ENCODE data around the gene CDH23. TPM values are rescaled to one million over a fixed set of nuclear protein-coding genes. Genes with fewer than 3 reads are reported as not detected.
A peak's percentile ranks its signal among the peaks of the same experiment; 100 is the strongest.

The CDH23 gene
- total RNA-seq, 1 donor from 2014 or later: 1.3 TPM

- Mint-ChIP-seq H3K4me1 (peaks cover 3% of the 10 kb centered on the region), H3K4me3 (no peak overlapping the region), H3K27ac (no peak overlapping the region), H3K27me3 (peaks cover 1% of the 10 kb centered on the region), H3K9me3 (no peaks in the 10 kb centered on the region), H3K36me3 (ENCODE audit: low read depth) (no peaks in the 10 kb centered on the region)
- intact Hi-C loops (cut with micrococcal nuclease): no loop called here
- no peak for DNase-seq
Measured at GRCh38 chr10:71567006-71567405, 170.3 kb downstream of the CDH23 start.

- no peaks in the 10 kb centered on the region for H3K9me3 Mint-ChIP-seq
- no peaks in the 10 kb centered on the region for H3K36me3 Mint-ChIP-seq (ENCODE audit: low read depth)
- intact Hi-C loops (cut with micrococcal nuclease): loop anchor here (1.0 kb wide), 2 partner anchors 83 to 185 kb away; no protein-coding TSS in a partner anchor
- H3K27me3 Mint-ChIP-seq: no peaks in the 10 kb centered on the region
- DNase-seq: no peak
- H3K4me3 Mint-ChIP-seq: no peak overlapping the region
- H3K4me1 Mint-ChIP-seq: peaks cover 3% of the 10 kb centered on the region
- no peak overlapping the region for H3K27ac Mint-ChIP-seq
Measured at GRCh38 chr10:71568896-71569492, 172.3 kb downstream of the CDH23 start.

DNA sequence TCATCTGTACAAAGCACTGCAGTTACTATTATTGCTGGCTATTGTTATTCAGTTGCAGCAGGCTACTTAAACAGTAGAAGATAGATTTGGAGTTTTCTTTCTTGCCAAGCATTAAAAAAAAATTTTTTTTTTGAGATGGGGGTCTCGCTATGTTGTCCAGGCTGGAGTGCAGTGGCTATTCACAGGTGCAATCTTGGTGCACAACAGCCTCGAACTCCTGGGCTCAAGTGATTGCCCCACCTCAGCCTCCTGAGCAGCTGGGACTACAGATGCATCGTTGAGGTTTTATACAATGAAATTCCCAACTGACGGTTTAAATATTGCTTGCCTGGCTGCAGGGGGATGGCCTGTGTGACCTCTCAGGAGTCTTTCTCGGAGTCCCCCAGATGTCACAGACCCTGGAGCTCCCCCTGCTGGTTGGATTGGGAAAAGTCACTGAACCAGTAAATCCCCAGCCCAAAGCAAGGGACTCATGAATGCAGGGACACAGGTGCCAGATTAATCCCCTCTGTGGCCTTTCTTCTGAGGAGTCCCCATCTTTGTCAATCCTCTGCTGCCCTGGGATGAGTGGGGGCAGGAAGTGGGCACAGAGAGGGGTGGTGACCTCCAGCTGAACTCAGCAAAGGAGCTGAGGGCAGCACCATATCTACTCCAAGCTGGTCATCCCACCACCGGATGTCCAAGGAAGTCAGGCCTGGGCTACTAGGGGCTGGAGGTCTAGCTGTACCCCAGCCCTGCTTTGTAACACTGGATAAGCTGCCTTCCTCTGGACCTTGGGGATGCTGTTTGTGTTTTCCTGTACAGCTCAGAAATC lies 173.3 kb downstream of the CDH23 start:
- H3K4me3 Mint-ChIP-seq: no peak overlapping the region
- H3K9me3 Mint-ChIP-seq: no peaks in the 10 kb centered on the region
- H3K27ac Mint-ChIP-seq: no peak overlapping the region
- peaks cover 3% of the 10 kb centered on the region for H3K4me1 Mint-ChIP-seq
- intact Hi-C loops (cut with micrococcal nuclease): loop anchor here (1.0 kb wide), 3 partner anchors 84 to 256 kb away; no protein-coding TSS in a partner anchor
- H3K36me3 Mint-ChIP-seq (ENCODE audit: low read depth): no peaks in the 10 kb centered on the region
- no peaks in the 10 kb centered on the region for H3K27me3 Mint-ChIP-seq
- DNase-seq: peak; percentile 93

DNA sequence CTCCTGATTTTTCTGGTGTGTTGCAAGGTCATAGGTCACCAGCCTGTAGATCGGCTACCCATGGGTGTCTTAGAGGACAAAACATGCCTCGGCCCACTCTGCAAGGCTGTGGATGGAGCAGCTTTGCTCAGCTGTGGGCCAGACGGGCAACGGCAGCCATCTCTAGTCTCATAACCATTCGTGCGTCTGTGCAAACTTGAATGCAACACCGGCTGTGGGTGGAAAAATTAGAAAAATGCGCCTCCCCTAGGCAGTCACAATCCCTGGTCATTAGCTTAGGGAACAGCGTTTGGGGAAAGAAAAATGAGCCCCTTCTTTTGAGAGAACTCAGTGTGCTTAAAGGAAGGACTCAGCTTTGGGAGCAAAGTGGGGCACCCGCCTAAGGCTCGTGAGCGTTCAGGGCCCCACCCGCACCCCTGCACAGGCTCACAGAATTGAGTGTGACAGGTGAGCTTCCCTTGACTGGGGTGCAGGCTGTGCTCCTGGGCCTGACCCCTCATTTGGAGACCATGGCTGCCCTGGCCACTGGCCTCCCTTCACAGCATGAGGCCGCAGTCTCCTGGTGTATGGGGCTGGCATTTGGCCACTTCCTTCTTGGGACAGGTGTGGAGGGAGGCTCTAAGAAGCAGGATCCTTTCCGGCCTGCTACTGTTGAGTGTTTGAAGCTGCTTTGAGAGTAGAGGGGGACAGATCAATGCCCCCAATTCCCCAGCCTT lies 174.9 kb downstream of the CDH23 start:
- no peaks in the 10 kb centered on the region for H3K27me3 Mint-ChIP-seq
- H3K27ac Mint-ChIP-seq: no peak overlapping the region
- H3K9me3 Mint-ChIP-seq: no peaks in the 10 kb centered on the region
- DNase-seq: no peak
- no peaks in the 10 kb centered on the region for H3K36me3 Mint-ChIP-seq (ENCODE audit: low read depth)
- no peak overlapping the region for H3K4me3 Mint-ChIP-seq
- intact Hi-C loops (cut with micrococcal nuclease): no loop called here
- peaks cover 3% of the 10 kb centered on the region for H3K4me1 Mint-ChIP-seq

DNA sequence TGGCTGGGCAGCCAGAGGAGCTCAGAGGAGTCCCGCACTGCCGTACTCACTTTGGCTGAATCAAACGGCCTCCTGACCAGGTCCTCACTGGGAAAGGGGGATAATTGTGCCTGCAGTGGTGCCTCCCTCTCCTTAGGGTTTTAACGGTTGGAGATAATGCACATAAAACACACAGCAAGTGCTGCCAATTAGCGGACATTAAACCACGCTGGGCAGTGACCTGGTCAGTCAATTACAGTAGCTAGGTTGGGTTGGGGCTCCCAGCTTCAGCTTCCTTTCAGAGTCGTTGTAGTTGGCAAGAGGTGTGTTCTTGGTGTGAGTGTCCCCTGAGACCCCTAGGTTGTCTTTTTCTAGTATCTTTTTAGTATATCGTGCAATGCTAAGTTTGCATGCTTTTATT lies 176.2 kb downstream of the CDH23 start:
- no peak for DNase-seq
- Mint-ChIP-seq H3K9me3 (no peaks in the 10 kb centered on the region), H3K4me3 (no peak overlapping the region), H3K4me1 (peaks cover 3% of the 10 kb centered on the region), H3K36me3 (ENCODE audit: low read depth) (no peaks in the 10 kb centered on the region), H3K27me3 (no peaks in the 10 kb centered on the region), H3K27ac (no peak overlapping the region)
- intact Hi-C loops (cut with micrococcal nuclease): no loop called here

- no peak for DNase-seq
- peaks cover 3% of the 10 kb centered on the region for H3K4me1 Mint-ChIP-seq
- no peak overlapping the region for H3K27ac Mint-ChIP-seq
- H3K9me3 Mint-ChIP-seq: no peaks in the 10 kb centered on the region
- H3K4me3 Mint-ChIP-seq: no peak overlapping the region
- no peaks in the 10 kb centered on the region for H3K36me3 Mint-ChIP-seq (ENCODE audit: low read depth)
- no peaks in the 10 kb centered on the region for H3K27me3 Mint-ChIP-seq
- intact Hi-C loops (cut with micrococcal nuclease): no loop called here
Measured at GRCh38 chr10:71573562-71574518, 177.1 kb downstream of the CDH23 start.

DNA sequence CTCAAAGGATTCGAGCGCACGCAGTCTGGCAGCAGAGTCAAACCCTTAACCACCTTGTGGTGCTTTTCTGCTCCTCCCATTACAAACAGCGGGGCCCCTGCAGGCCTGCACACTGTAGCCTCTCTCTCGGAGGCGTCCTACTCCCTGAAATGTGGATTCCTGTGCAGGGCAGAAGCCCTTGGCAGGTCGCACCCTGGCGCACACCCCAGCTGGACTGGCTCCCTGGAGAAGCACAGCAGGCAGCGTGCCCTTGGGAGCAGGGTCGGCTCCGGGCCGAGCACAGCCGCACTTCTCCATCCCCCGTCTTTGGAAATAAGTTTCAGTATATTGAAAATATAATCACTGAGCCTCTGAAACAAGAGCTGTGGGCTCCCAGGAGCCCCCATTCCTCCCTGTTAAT lies 178.7 kb downstream of the CDH23 start:
- Mint-ChIP-seq H3K27ac (no peak overlapping the region), H3K4me3 (no peak overlapping the region), H3K9me3 (no peaks in the 10 kb centered on the region), H3K4me1 (peaks cover 3% of the 10 kb centered on the region), H3K27me3 (no peaks in the 10 kb centered on the region), H3K36me3 (ENCODE audit: low read depth) (no peaks in the 10 kb centered on the region)
- no peak for DNase-seq
- intact Hi-C loops (cut with micrococcal nuclease): no loop called here

GRCh38 chr10:71575934-71576801 lies 179.4 kb downstream of the CDH23 start:
- Mint-ChIP-seq H3K4me3 (no peak overlapping the region), H3K36me3 (ENCODE audit: low read depth) (no peaks in the 10 kb centered on the region), H3K27me3 (no peaks in the 10 kb centered on the region), H3K9me3 (no peaks in the 10 kb centered on the region), H3K27ac (no peak overlapping the region), H3K4me1 (no peaks in the 10 kb centered on the region)
- intact Hi-C loops (cut with micrococcal nuclease): no loop called here
- DNase-seq: no peak

DNA sequence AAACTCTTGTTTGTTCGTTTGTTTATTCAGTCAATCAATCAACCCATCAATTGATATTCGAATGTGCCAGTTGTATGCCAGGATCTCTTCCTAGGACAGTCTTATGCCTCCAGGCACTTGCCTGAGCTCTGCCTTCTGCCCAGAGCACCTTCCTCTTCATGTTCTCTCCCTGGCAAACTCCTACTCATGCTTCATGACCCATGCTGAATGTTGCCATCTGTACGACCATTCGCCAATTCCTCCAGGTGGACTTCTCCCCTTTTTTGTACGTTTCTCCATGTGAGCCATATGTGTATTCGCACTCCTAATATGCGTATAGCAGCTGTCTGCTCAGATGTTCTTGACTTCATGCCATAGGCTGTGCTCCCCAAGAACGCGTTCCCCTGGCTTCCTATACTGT lies 180.1 kb downstream of the CDH23 start:
- no peaks in the 10 kb centered on the region for H3K36me3 Mint-ChIP-seq (ENCODE audit: low read depth)
- no peaks in the 10 kb centered on the region for H3K4me1 Mint-ChIP-seq
- H3K27ac Mint-ChIP-seq: no peak overlapping the region
- intact Hi-C loops (cut with micrococcal nuclease): no loop called here
- H3K9me3 Mint-ChIP-seq: no peaks in the 10 kb centered on the region
- H3K4me3 Mint-ChIP-seq: no peak overlapping the region
- no peaks in the 10 kb centered on the region for H3K27me3 Mint-ChIP-seq
- DNase-seq: no peak

- Mint-ChIP-seq H3K27ac (no peak overlapping the region), H3K4me3 (no peak overlapping the region), H3K4me1 (no peaks in the 10 kb centered on the region), H3K36me3 (ENCODE audit: low read depth) (no peaks in the 10 kb centered on the region), H3K9me3 (no peaks in the 10 kb centered on the region), H3K27me3 (no peaks in the 10 kb centered on the region)
- no peak for DNase-seq
- intact Hi-C loops (cut with micrococcal nuclease): no loop called here
Measured at GRCh38 chr10:71577345-71577744, 180.6 kb downstream of the CDH23 start.

DNA sequence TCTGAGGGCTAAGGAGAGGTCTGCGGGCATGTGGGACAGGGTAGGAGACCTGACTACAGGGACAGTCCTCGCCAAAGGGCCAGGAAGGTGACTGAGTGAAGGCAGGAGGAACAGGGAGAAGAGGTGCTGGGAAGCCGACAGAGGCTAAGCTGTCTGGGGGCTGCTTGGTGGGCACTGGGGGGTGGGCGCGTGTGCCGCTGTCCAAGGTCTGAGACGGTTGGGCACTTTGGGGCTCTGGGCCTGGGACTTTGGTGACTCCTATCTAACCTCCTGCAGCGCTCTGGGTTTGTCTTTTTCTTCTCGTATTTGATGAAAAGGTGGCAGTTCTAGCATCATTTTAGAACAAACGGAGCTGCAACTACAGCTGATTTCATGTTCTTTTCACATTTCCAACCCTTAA lies 181.3 kb downstream of the CDH23 start:
- Mint-ChIP-seq H3K27me3 (no peaks in the 10 kb centered on the region), H3K9me3 (no peaks in the 10 kb centered on the region), H3K27ac (no peak overlapping the region), H3K4me1 (no peaks in the 10 kb centered on the region), H3K36me3 (ENCODE audit: low read depth) (no peaks in the 10 kb centered on the region), H3K4me3 (no peak overlapping the region)
- intact Hi-C loops (cut with micrococcal nuclease): no loop called here
- DNase-seq: no peak

GRCh38 chr10:71579668-71580067 lies 182.9 kb downstream of the CDH23 start:
- DNase-seq: no peak
- Mint-ChIP-seq H3K4me1 (no peaks in the 10 kb centered on the region), H3K27me3 (no peaks in the 10 kb centered on the region), H3K9me3 (no peaks in the 10 kb centered on the region), H3K36me3 (ENCODE audit: low read depth) (no peaks in the 10 kb centered on the region), H3K4me3 (no peak overlapping the region), H3K27ac (peak overlapping the region; percentile 63)
- intact Hi-C loops (cut with micrococcal nuclease): no loop called here

- Mint-ChIP-seq H3K36me3 (ENCODE audit: low read depth) (no peaks in the 10 kb centered on the region), H3K9me3 (no peaks in the 10 kb centered on the region), H3K27ac (no peak overlapping the region), H3K4me3 (no peak overlapping the region), H3K27me3 (no peaks in the 10 kb centered on the region), H3K4me1 (no peaks in the 10 kb centered on the region)
- intact Hi-C loops (cut with micrococcal nuclease): no loop called here
- DNase-seq: no peak
Measured at GRCh38 chr10:71580415-71580814, 183.7 kb downstream of the CDH23 start.

All from activated CD4-positive, alpha-beta T cell treated with anti-CD3 and anti-CD28 coated beads, Interleukin-2, amount 10 ng/mL, durations not matched to agents 24 days and 14 days (primary cell).